GM23338 (cell line): ENCODE results near the gene TEDC1.

ENCODE experiments used
- CREB1 ChIP-seq: fragments of 250-450 bp; sonication (Bioruptor Pico); IDR thresholded peaks from 2 replicates; pipeline ENCODE4 v1.5.0; 2020; ENCODE audit warnings: low read depth, mild to moderate bottlenecking, moderate library complexity
- CTCF ChIP-seq, 2 experiments: fragments of 200-600 bp in 1 of 2; sonication (generic) in 1 of 2; conservative IDR thresholded peaks; 2 replicates each; pipeline versions ENCODE4 v1.5.1 to v1.6.1; 2016 to 2017; ENCODE audit warnings: antibody characterized with exemption in 2 of 2, low read depth in 2 of 2, mild to moderate bottlenecking in 2 of 2, moderate library complexity in 1 of 2
- EZH2phosphoT487 ChIP-seq: fragments of 200-600 bp; sonication (generic); IDR thresholded peaks from one replicate; pipeline ENCODE4 v1.8.1; 2018; ENCODE audit warnings: antibody characterized with exemption; ENCODE audit not compliant: unreplicated experiment
- POLR2AphosphoS5 ChIP-seq: IDR thresholded peaks from 2 replicates; pipeline ENCODE4 v1.6.1; 2016; ENCODE audit warnings: antibody characterized with exemption, low read depth

DNA sequence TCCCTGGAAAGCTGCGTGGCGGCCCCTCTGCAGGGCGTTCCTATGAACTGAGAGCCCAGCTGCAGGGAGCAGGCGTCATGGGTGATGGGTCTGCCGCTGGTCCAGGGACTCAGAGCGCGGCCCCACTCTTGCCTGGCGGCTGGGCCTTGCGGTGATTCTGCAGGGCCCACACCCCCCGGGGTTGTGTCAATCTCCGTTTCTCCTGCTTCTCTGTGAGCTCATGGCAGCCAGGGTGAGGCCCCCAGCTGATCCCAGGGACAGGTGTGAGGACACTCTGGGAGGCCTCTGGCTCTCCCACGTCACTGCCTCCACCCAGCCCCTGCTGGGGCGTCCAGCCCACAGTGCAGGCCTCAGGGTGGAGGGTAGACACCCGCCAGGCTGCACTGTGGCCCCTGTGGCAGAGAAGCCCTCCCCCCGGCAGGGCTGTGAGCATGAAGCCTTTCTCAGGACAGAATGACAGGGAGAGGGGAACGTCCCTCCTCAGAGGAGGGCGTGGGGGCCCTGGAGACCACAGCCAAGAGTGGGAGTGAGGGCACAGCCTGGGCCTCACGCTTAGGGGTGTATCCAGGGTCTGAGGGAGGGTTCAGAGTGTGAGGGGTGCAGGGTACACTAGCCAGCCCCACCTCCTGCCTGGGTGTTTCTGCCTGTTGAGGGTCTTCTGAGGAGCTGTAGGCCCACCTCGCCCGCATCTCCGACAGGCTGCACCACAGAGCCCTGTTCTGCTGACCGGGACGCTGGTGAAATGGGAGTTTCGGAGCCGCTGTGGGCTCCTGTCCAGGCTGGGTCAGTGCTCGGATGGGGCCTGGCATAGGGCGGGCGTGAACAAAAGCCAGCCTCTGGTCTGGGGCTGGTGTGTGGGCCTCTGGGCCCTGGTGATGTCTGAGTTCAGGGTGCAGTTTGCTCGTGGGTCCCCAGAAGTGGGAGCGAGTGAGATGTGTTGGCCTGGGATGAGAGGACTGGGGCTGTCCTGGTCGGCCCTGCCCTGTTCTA lies 43.1 kb upstream of the TEDC1 start:
- TF ChIP-seq CREB1 (CRISPR knock-in tag) (no peak), EZH2phosphoT487 (no peak), CTCF (conservative IDR thresholded peaks at IDR 0.05; ENCODE audit: low read depth in 2 of 2) (no peak), POLR2AphosphoS5 (no peak)
